Vagina (tissue), 2 donors: ENCODE measurements around the gene PLA2G4C.

ENCODE experiments used
- POLR2AphosphoS5 ChIP-seq, 2 donors: sonication (generic); formaldehyde crosslinking; IDR thresholded peaks; one replicate each; pipeline ENCODE4 v1.9.0; 2017; ENCODE audit warnings: antibody characterized with exemption in 2 of 2, mild to moderate bottlenecking in 2 of 2, low read depth in 1 of 2; ENCODE audit not compliant: insufficient read depth in 1 of 2
- TF ChIP-seq, protein P1 (sequence below), 3 experiments: fragments of 450-650 bp in 2 of 3; fragments of 200-600 bp in 1 of 3; sonication (generic) in 1 of 3; IDR thresholded peaks; one replicate each; pipeline ENCODE4 v1.5.1; 2017 to 2019; ENCODE audit warnings: antibody characterized with exemption in 3 of 3, mild to moderate bottlenecking in 2 of 3, moderate library complexity in 2 of 3

DNA sequence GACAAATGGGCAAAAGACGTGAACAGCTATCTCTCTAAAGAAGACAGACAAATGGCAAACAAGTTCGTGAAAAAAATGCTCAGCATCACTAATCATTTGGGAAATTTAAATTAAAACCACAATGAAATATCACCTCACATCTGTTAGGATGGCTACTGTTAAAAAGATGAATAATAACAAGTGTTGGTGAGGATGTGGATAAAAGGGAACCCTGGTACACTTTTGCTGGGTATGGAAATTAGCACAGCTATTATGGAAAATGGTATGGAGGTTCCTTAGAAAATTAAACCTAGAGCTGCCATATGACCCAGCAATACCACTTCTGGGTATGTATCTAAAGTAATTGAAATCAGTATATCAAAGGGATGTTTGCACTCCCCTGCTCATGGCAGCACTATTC is 73.9 kb downstream of the PLA2G4C start:
- TF ChIP-seq, protein P1, sequence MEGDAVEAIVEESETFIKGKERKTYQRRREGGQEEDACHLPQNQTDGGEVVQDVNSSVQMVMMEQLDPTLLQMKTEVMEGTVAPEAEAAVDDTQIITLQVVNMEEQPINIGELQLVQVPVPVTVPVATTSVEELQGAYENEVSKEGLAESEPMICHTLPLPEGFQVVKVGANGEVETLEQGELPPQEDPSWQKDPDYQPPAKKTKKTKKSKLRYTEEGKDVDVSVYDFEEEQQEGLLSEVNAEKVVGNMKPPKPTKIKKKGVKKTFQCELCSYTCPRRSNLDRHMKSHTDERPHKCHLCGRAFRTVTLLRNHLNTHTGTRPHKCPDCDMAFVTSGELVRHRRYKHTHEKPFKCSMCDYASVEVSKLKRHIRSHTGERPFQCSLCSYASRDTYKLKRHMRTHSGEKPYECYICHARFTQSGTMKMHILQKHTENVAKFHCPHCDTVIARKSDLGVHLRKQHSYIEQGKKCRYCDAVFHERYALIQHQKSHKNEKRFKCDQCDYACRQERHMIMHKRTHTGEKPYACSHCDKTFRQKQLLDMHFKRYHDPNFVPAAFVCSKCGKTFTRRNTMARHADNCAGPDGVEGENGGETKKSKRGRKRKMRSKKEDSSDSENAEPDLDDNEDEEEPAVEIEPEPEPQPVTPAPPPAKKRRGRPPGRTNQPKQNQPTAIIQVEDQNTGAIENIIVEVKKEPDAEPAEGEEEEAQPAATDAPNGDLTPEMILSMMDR (IDR thresholded peaks at IDR 0.05) = no peak
- no peak for TF ChIP-seq POLR2AphosphoS5 (IDR thresholded peaks at IDR 0.05; ENCODE audit: insufficient read depth in 1 of 2, low read depth in 1 of 2)
